Measurements from ENCODE around the gene EMC1.

Gene EMC1

GRCh38 chr1:19178734-19179398, 72.5 kb downstream of the EMC1 start:
- TF ChIP-seq CTCF (IDR thresholded peaks at IDR 0.05): no peak

- no peak for TF ChIP-seq CTCF (IDR thresholded peaks at IDR 0.05)
Observed at GRCh38 chr1:19177811-19178210, 73.5 kb downstream of the EMC1 start.

- no peak for TF ChIP-seq CTCF (IDR thresholded peaks at IDR 0.05)
Observed at GRCh38 chr1:19169642-19170041, 81.7 kb downstream of the EMC1 start.

- no peak for TF ChIP-seq CTCF (IDR thresholded peaks at IDR 0.05)
Observed at GRCh38 chr1:19167140-19167539, 84.2 kb downstream of the EMC1 start.

GRCh38 chr1:19166066-19166465, 85.3 kb downstream of the EMC1 start:
- TF ChIP-seq CTCF (IDR thresholded peaks at IDR 0.05): no peak
